ENCODE measurements around the gene MPP4. TPM values are rescaled to one million over a fixed set of nuclear protein-coding genes. Genes with fewer than 3 reads are reported as not detected.

The MPP4 gene
- total RNA-seq, 1 experiment from 2014 or later, result not detected

DNA sequence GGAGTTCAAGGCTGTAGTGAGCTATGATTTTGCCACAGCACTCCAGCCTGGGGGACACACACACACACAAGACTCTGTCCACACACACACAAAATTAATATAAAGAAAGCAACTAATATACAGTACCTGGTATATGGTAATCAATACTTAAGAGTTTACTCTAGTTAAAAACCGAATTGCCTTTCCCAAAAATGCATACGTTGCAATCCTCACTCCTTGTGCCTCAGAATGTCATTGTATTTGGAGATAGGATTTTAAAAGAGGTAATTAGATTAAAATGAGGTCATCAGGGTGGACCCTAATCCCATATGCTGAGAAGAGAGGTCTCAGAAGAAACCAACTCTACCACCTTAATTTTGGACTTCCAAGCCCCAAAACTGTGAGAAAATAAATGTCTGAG lies 90.9 kb downstream of the MPP4 start (continued):
- TF ChIP-seq PRDM15 (CRISPR knock-in tag; IDR thresholded peaks at IDR 0.05) (no peak), ZNF416 (CRISPR knock-in tag; IDR thresholded peaks at IDR 0.05) (no peak), CREB1 (CRISPR knock-in tag; IDR thresholded peaks at IDR 0.05) (no peak), NR3C1 (CRISPR knock-in tag; conservative IDR thresholded peaks at IDR 0.05; ENCODE audit: low read depth) (no peak), JAZF1 (CRISPR knock-in tag; IDR thresholded peaks at IDR 0.05) (no peak), ATF6 (CRISPR knock-in tag; IDR thresholded peaks at IDR 0.05) (no peak), ZNF219 (CRISPR knock-in tag; IDR thresholded peaks at IDR 0.05; ENCODE audit: borderline replicate concordance) (no peak)
- TF ChIP-seq, protein P1, sequence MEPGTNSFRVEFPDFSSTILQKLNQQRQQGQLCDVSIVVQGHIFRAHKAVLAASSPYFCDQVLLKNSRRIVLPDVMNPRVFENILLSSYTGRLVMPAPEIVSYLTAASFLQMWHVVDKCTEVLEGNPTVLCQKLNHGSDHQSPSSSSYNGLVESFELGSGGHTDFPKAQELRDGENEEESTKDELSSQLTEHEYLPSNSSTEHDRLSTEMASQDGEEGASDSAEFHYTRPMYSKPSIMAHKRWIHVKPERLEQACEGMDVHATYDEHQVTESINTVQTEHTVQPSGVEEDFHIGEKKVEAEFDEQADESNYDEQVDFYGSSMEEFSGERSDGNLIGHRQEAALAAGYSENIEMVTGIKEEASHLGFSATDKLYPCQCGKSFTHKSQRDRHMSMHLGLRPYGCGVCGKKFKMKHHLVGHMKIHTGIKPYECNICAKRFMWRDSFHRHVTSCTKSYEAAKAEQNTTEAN (CRISPR knock-in tag; IDR thresholded peaks at IDR 0.05), result no peak

GRCh38 chr2:201600906-201601305 lies 97.5 kb downstream of the MPP4 start:
- no peak overlapping the region for H3K27ac Mint-ChIP-seq
- CTCF ChIA-PET, result no interaction called here
- ATAC-seq, result no peak
- TF ChIP-seq CBFB (CRISPR knock-in tag; IDR thresholded peaks at IDR 0.05; ENCODE audit: low read depth) (no peak), FOXP1 (CRISPR knock-in tag; IDR thresholded peaks at IDR 0.05; ENCODE audit: borderline replicate concordance) (no peak), KAT7 (CRISPR knock-in tag; IDR thresholded peaks at IDR 0.05; ENCODE audit: borderline replicate concordance) (no peak), TEAD4 (CRISPR knock-in tag; IDR thresholded peaks at IDR 0.05) (no peak), ZNF219 (CRISPR knock-in tag; IDR thresholded peaks at IDR 0.05; ENCODE audit: borderline replicate concordance) (no peak), TCF7 (CRISPR knock-in tag; IDR thresholded peaks at IDR 0.05; ENCODE audit: low read depth) (no peak), PRRX2 (CRISPR knock-in tag; IDR thresholded peaks at IDR 0.05) (no peak), SMAD3 (CRISPR knock-in tag; IDR thresholded peaks at IDR 0.05; ENCODE audit: borderline replicate concordance) (no peak), MXD4 (CRISPR knock-in tag; IDR thresholded peaks at IDR 0.05; ENCODE audit: borderline replicate concordance) (no peak), HMGA2 (CRISPR knock-in tag; IDR thresholded peaks at IDR 0.05) (no peak), ATF1 (CRISPR knock-in tag; IDR thresholded peaks at IDR 0.05) (no peak)
- TF ChIP-seq, protein P2, sequence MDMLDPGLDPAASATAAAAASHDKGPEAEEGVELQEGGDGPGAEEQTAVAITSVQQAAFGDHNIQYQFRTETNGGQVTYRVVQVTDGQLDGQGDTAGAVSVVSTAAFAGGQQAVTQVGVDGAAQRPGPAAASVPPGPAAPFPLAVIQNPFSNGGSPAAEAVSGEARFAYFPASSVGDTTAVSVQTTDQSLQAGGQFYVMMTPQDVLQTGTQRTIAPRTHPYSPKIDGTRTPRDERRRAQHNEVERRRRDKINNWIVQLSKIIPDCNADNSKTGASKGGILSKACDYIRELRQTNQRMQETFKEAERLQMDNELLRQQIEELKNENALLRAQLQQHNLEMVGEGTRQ (CRISPR knock-in tag; IDR thresholded peaks at IDR 0.05), result no peak
- TF ChIP-seq, protein P3, sequence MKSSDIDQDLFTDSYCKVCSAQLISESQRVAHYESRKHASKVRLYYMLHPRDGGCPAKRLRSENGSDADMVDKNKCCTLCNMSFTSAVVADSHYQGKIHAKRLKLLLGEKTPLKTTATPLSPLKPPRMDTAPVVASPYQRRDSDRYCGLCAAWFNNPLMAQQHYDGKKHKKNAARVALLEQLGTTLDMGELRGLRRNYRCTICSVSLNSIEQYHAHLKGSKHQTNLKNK (CRISPR knock-in tag; IDR thresholded peaks at IDR 0.05), result no peak
- TF ChIP-seq, protein P4, sequence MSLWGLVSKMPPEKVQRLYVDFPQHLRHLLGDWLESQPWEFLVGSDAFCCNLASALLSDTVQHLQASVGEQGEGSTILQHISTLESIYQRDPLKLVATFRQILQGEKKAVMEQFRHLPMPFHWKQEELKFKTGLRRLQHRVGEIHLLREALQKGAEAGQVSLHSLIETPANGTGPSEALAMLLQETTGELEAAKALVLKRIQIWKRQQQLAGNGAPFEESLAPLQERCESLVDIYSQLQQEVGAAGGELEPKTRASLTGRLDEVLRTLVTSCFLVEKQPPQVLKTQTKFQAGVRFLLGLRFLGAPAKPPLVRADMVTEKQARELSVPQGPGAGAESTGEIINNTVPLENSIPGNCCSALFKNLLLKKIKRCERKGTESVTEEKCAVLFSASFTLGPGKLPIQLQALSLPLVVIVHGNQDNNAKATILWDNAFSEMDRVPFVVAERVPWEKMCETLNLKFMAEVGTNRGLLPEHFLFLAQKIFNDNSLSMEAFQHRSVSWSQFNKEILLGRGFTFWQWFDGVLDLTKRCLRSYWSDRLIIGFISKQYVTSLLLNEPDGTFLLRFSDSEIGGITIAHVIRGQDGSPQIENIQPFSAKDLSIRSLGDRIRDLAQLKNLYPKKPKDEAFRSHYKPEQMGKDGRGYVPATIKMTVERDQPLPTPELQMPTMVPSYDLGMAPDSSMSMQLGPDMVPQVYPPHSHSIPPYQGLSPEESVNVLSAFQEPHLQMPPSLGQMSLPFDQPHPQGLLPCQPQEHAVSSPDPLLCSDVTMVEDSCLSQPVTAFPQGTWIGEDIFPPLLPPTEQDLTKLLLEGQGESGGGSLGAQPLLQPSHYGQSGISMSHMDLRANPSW (CRISPR knock-in tag; conservative IDR thresholded peaks at IDR 0.05; ENCODE audit: low read depth), result no peak
- TF ChIP-seq, protein P5, sequence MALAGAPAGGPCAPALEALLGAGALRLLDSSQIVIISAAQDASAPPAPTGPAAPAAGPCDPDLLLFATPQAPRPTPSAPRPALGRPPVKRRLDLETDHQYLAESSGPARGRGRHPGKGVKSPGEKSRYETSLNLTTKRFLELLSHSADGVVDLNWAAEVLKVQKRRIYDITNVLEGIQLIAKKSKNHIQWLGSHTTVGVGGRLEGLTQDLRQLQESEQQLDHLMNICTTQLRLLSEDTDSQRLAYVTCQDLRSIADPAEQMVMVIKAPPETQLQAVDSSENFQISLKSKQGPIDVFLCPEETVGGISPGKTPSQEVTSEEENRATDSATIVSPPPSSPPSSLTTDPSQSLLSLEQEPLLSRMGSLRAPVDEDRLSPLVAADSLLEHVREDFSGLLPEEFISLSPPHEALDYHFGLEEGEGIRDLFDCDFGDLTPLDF (CRISPR knock-in tag; IDR thresholded peaks at IDR 0.05), result no peak

More at GRCh38 chr2:201600906-201601305, 97.5 kb downstream of the MPP4 start:
- no peaks in the 10 kb centered on the region for H3K36me3 Mint-ChIP-seq
- H3K27me3 Mint-ChIP-seq (ENCODE audit: low read depth), result peaks cover 6% of the 10 kb centered on the region
- no peaks in the 10 kb centered on the region for H3K4me1 Mint-ChIP-seq
- no peak for DNase-seq (ENCODE audit: low spot score)
- POLR2A ChIA-PET, result no interaction called here
- H3K9me3 Mint-ChIP-seq, result peaks cover 8% of the 10 kb centered on the region
- no peak overlapping the region for H3K4me3 Mint-ChIP-seq

Data from WTC11 (cell line).